Vagina (tissue), 2 donors: ENCODE data around the gene B3GNT4.

Experiments
- POLR2A ChIP-seq, 2 donors: fragments of 450-650 bp; IDR thresholded peaks; one replicate each; pipeline ENCODE4 v1.6.1; 2017; ENCODE audit warnings: antibody characterized with exemption in 2 of 2, mild to moderate bottlenecking in 2 of 2, moderate library complexity in 2 of 2
- POLR2AphosphoS5 ChIP-seq, 2 donors: sonication (generic); formaldehyde crosslinking; IDR thresholded peaks; one replicate each; pipeline ENCODE4 v1.9.0; 2017; ENCODE audit warnings: antibody characterized with exemption in 2 of 2, mild to moderate bottlenecking in 2 of 2, low read depth in 1 of 2; ENCODE audit not compliant: insufficient read depth in 1 of 2
- TF ChIP-seq, protein P1 (sequence below), 3 experiments: fragments of 450-650 bp in 2 of 3; fragments of 200-600 bp in 1 of 3; sonication (generic) in 1 of 3; IDR thresholded peaks; one replicate each; pipeline ENCODE4 v1.5.1; 2017 to 2019; ENCODE audit warnings: antibody characterized with exemption in 3 of 3, mild to moderate bottlenecking in 2 of 3, moderate library complexity in 2 of 3

DNA sequence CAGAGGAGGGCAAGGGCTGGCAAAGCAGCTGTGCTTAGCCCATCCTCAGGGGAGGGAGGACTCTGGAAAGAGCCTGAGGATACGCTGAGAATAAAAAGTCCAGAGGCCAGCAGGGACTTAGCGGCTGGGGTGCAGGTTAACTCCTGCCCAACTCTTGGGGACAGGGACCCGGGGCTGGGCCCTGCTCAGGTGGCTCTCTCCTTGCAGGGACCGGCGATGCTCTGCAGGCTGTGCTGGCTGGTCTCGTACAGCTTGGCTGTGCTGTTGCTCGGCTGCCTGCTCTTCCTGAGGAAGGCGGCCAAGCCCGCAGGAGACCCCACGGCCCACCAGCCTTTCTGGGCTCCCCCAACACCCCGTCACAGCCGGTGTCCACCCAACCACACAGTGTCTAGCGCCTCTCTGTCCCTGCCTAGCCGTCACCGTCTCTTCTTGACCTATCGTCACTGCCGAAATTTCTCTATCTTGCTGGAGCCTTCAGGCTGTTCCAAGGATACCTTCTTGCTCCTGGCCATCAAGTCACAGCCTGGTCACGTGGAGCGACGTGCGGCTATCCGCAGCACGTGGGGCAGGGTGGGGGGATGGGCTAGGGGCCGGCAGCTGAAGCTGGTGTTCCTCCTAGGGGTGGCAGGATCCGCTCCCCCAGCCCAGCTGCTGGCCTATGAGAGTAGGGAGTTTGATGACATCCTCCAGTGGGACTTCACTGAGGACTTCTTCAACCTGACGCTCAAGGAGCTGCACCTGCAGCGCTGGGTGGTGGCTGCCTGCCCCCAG lies 2.8 kb downstream of the B3GNT4 start:
- TF ChIP-seq POLR2AphosphoS5 (IDR thresholded peaks at IDR 0.05; ENCODE audit: insufficient read depth in 1 of 2, low read depth in 1 of 2) (no peak), POLR2A (IDR thresholded peaks at IDR 0.05) (no peak)
- TF ChIP-seq, protein P1, sequence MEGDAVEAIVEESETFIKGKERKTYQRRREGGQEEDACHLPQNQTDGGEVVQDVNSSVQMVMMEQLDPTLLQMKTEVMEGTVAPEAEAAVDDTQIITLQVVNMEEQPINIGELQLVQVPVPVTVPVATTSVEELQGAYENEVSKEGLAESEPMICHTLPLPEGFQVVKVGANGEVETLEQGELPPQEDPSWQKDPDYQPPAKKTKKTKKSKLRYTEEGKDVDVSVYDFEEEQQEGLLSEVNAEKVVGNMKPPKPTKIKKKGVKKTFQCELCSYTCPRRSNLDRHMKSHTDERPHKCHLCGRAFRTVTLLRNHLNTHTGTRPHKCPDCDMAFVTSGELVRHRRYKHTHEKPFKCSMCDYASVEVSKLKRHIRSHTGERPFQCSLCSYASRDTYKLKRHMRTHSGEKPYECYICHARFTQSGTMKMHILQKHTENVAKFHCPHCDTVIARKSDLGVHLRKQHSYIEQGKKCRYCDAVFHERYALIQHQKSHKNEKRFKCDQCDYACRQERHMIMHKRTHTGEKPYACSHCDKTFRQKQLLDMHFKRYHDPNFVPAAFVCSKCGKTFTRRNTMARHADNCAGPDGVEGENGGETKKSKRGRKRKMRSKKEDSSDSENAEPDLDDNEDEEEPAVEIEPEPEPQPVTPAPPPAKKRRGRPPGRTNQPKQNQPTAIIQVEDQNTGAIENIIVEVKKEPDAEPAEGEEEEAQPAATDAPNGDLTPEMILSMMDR (IDR thresholded peaks at IDR 0.05) = no peak
